PC-3 (cell line): ENCODE data around the gene TAGLN2. TPM values are rescaled to one million over a fixed set of nuclear protein-coding genes. Genes with fewer than 3 reads are reported as not detected.

Experiments
- ATAC-seq: fragments of 200-7000 bp; cut with Tn5 transposase; 2 replicates; pipeline ENCODE4 v1.9.1; 2020; ENCODE audit warnings: mild to moderate bottlenecking, moderate library complexity
- BruUV-seq: library from RNA; stranded (reverse); fragments of 400-500 nt; replicated peaks from 2 replicates; lab custom pipeline; 2021; lab: Mats Ljungman, UMichigan
- CTCF ChIA-PET: fragments of 300-600 bp; sonication (Branson Sonifier 250); formaldehyde crosslinking; loops from one replicate; lab custom pipeline; 2022; ENCODE audit warnings: antibody characterized with exemption; lab: Charles Lee
- POLR2A ChIA-PET: fragments of 300-600 bp; sonication (Branson Sonifier 250); formaldehyde crosslinking; loops from one replicate; lab custom pipeline; 2022; ENCODE audit warnings: antibody characterized with exemption; ENCODE audit not compliant: unreplicated experiment; lab: Charles Lee
- DNase-seq: peaks from one replicate; pipeline ENCODE4 v3.0.0-alpha.2; 2015
- H2AFZ ChIP-seq: fragments of 300-600 bp; sonication (generic); 2 replicates; pipeline ENCODE4 v1.6.0; 2016; ENCODE audit warnings: antibody characterized with exemption, low read length
- H3F3A ChIP-seq: fragments of 300-600 bp; sonication (generic); one replicate; pipeline ENCODE4 v1.6.0; 2017; ENCODE audit warnings: antibody characterized with exemption, low read length, control low read depth, mild to moderate bottlenecking; ENCODE audit not compliant: unreplicated experiment
- H3K27ac ChIP-seq: fragments of 300-600 bp; sonication (generic); 2 replicates; pipeline ENCODE4 v1.5.1; 2016; ENCODE audit warnings: mild to moderate bottlenecking, low read length
- H3K27me3 ChIP-seq: fragments of 300-600 bp; sonication (generic); 2 replicates; pipeline ENCODE4 v1.6.1; 2016; ENCODE audit warnings: low read length, mixed read lengths
- H3K36me3 ChIP-seq: fragments of 300-600 bp; sonication (generic); 2 replicates; pipeline ENCODE4 v1.6.1; 2016; ENCODE audit warnings: low read depth, mixed run types, low read length, mixed read lengths
- H3K4me1 ChIP-seq: fragments of 300-600 bp; sonication (generic); 2 replicates; pipeline ENCODE4 v1.5.1; 2016; ENCODE audit warnings: low read length; ENCODE audit not compliant: insufficient read depth
- H3K4me2 ChIP-seq: fragments of 300-600 bp; sonication (generic); 2 replicates; pipeline ENCODE4 v1.6.0; 2016; ENCODE audit warnings: low read length
- H3K4me3 ChIP-seq: fragments of 300-600 bp; sonication (generic); 2 replicates; pipeline ENCODE4 v1.5.1; 2016; ENCODE audit warnings: mild to moderate bottlenecking, low read length, mixed read lengths
- H3K79me2 ChIP-seq: fragments of 300-600 bp; sonication (generic); 2 replicates; pipeline ENCODE4 v1.6.1; 2017; ENCODE audit warnings: low read length, mixed read lengths
- H3K9ac ChIP-seq: fragments of 300-600 bp; sonication (generic); 2 replicates; pipeline ENCODE4 v1.6.0; 2016; ENCODE audit warnings: mild to moderate bottlenecking, low read length
- H3K9me2 ChIP-seq: fragments of 300-600 bp; sonication (generic); replicated peaks from 2 replicates; pipeline ENCODE4 v1.6.1; 2016; ENCODE audit warnings: mixed run types, low read length, mixed read lengths
- H3K9me3 ChIP-seq: fragments of 300-600 bp; sonication (generic); 2 replicates; pipeline ENCODE4 v1.6.1; 2016; ENCODE audit warnings: low read length, mixed read lengths
- H4K20me1 ChIP-seq: fragments of 300-600 bp; sonication (generic); 2 replicates; pipeline ENCODE4 v1.6.1; 2016; ENCODE audit warnings: low read length, mixed read lengths
- CTCF ChIP-seq: fragments of 300-600 bp; sonication (generic); conservative IDR thresholded peaks from 2 replicates; pipeline ENCODE4 v1.5.1; 2017; ENCODE audit warnings: antibody characterized with exemption, low read depth, mild to moderate bottlenecking, low read length
- EZH2 ChIP-seq: fragments of 300-600 bp; sonication (generic); IDR thresholded peaks from one replicate; pipeline ENCODE4 v1.6.1; 2017; ENCODE audit warnings: antibody characterized with exemption, mild to moderate bottlenecking, low read length; ENCODE audit not compliant: unreplicated experiment
- EZH2phosphoT487 ChIP-seq: fragments of 300-600 bp; sonication (generic); IDR thresholded peaks from 2 replicates; pipeline ENCODE4 v1.6.1; 2018; ENCODE audit warnings: mild to moderate bottlenecking, antibody characterized with exemption, low read length, borderline replicate concordance
- intact Hi-C: fragments of 100-400 bp; cut with micrococcal nuclease; formaldehyde crosslinking; loops from 2 replicates; pipeline ENCODE4 v1.9.0; 2023
- total RNA-seq: library from RNA; depleted of rRNA; stranded (reverse); fragments of >200 nt; gene quantifications from 2 replicates; pipeline ENCODE4 v1.2.3, GENCODE V29; 2014

Gene TAGLN2
- total RNA-seq, 1 experiment from 2014 or later: 1,584 TPM

- peaks cover 33% of the 10 kb centered on the region for H3K4me1 ChIP-seq
- no peak overlapping the region for H3K4me2 ChIP-seq
- no peaks in the 10 kb centered on the region for H3K79me2 ChIP-seq
- no peaks in the 10 kb centered on the region for H3K36me3 ChIP-seq
- no TSS peak for BruUV-seq
- H3K9ac ChIP-seq: no peak overlapping the region
- no peak overlapping the region for H3K27ac ChIP-seq
- POLR2A ChIA-PET: no interaction called here
- intact Hi-C loops: no loop called here
- ATAC-seq (no peak), DNase-seq (no peak)
- H3K9me3 ChIP-seq: no peaks in the 10 kb centered on the region
- H3K9me2 ChIP-seq: no peaks in the 10 kb centered on the region
- H3F3A ChIP-seq: no peaks in the 10 kb centered on the region
- H3K27me3 ChIP-seq: no peaks in the 10 kb centered on the region
- H2AFZ ChIP-seq: no peak overlapping the region
- no peak overlapping the region for H3K4me3 ChIP-seq
- CTCF ChIA-PET: no interaction called here
- TF ChIP-seq EZH2 (no peak), EZH2phosphoT487 (no peak), CTCF (no peak)
- no peaks in the 10 kb centered on the region for H4K20me1 ChIP-seq
Observed at GRCh38 chr1:159951551-159951950, 26.2 kb upstream of the TAGLN2 start.

DNA sequence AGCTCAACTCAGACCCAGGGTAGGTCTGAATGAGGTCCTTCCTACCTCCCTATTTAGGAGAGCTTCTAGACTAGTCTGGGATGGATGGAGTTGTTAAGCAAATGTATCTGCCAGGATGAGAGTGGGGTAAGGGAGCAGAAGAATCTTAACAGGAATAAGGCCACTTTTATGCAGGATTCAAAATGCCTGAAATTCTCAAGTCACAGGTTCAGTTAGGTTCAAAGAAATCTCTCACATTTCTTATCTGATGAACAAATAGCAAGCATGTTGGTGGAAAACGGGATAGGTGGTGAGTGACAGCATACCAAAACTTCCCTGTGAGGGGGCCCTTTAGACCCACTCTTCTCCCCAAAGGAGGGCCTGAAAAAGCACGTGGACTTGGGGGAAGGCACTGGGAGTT, 25.7 kb upstream of the TAGLN2 start:
- H3K9ac ChIP-seq: no peak overlapping the region
- H4K20me1 ChIP-seq: no peaks in the 10 kb centered on the region
- no peaks in the 10 kb centered on the region for H3K79me2 ChIP-seq
- no peak overlapping the region for H3K4me2 ChIP-seq
- CTCF ChIA-PET: no interaction called here
- intact Hi-C loops: no loop called here
- ATAC-seq (no peak), DNase-seq (no peak)
- POLR2A ChIA-PET: no interaction called here
- H3K27me3 ChIP-seq: no peaks in the 10 kb centered on the region
- H3K4me1 ChIP-seq: peaks cover 39% of the 10 kb centered on the region
- H3K27ac ChIP-seq: no peak overlapping the region
- H3K4me3 ChIP-seq: no peak overlapping the region
- H3K9me2 ChIP-seq: no peaks in the 10 kb centered on the region
- H3K9me3 ChIP-seq: no peaks in the 10 kb centered on the region
- TF ChIP-seq CTCF: no peak
- TF ChIP-seq EZH2: no peak
- no peak for TF ChIP-seq EZH2phosphoT487
- no peaks in the 10 kb centered on the region for H3K36me3 ChIP-seq
- BruUV-seq: no TSS peak
- H3F3A ChIP-seq: no peaks in the 10 kb centered on the region
- H2AFZ ChIP-seq: no peak overlapping the region

DNA sequence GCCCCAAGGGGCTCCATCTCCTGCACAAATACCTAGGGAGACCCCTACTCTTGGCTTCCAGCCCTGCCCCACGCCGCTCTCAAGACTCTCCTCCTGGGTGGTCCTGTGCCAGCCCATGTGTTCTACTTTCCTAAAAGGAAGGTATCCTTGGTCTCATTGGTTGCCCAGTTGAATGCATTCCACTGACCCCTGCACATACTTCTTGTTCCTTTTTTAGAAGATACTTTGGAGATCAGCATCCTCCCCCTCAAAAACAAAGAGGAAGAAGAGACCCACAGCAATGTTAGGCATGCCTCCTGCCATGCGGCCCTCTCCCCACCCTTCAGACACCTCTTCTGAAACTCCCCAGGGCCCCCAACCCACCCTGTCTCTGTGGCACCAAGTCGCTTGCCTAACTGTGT, 24.7 kb upstream of the TAGLN2 start:
- Histone ChIP-seq H3K9me2 (no peaks in the 10 kb centered on the region), H3K9ac (no peak overlapping the region), H3K9me3 (no peaks in the 10 kb centered on the region), H3K27ac (no peak overlapping the region), H2AFZ (no peak overlapping the region), H3K4me1 (peaks cover 41% of the 10 kb centered on the region), H4K20me1 (no peaks in the 10 kb centered on the region), H3F3A (no peaks in the 10 kb centered on the region), H3K27me3 (no peaks in the 10 kb centered on the region), H3K79me2 (peaks cover 4% of the 10 kb centered on the region), H3K4me3 (no peak overlapping the region), H3K36me3 (no peaks in the 10 kb centered on the region), H3K4me2 (peak overlapping the region; percentile 25; the same call in 1 of the 2 replicates)
- ChIA-PET POLR2A (no interaction called here), CTCF (interaction anchor here (0.7 to 1.0 kb wide), 2 partner anchors 58 to 151 kb away, joined by 3 read pairs; no protein-coding TSS in a partner anchor)
- no peak for ATAC-seq
- no TSS peak for BruUV-seq
- intact Hi-C loops: no loop called here
- no peak for TF ChIP-seq EZH2phosphoT487
- TF ChIP-seq EZH2: no peak
- TF ChIP-seq CTCF: no peak
- no peak for DNase-seq
